ENCODE measurements around the gene KRT34. TPM values are rescaled to one million over a fixed set of nuclear protein-coding genes. Genes with fewer than 3 reads are reported as not detected.
"Not testable (repeated sequence)": the region's sequence is repeated elsewhere in the genome, so short reads cannot be mapped to it uniquely, and the experiment has no call there.

The KRT34 gene
- total RNA-seq (ENCODE audit: low replicate concordance) = not detected in 2 replicates

DNA sequence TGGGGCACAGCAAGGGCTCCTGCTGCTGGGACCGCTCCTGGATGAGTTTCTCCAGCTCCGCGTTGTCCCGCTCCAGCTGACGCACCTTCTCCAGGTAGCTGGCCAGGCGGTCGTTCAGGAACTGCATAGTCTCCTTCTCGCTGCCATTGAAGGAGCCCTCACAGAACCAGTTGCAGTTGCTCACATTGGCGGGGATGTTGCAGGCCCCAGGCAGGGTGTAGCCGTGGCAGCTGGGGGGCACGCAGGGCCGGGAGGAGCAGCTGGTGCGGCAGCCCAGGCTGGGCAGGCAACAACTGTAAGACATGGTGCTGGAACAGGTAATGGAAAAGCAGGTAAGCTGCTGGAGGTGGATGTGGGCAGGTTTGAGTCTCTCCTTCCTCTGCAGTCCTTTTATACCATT lies at the start of gene KRT34:
Gene KRT34 (minus strand): TSS at position 364 of the 400 bp plus-strand sequence. CDS start 60 bp downstream, at position 304.
- not testable (repeated sequence) for H4K20me1 ChIP-seq (ENCODE audit: low read depth); H3F3A ChIP-seq (ENCODE audit: low read depth); H3K79me2 ChIP-seq (ENCODE audit: low read depth); DNase-seq (ENCODE audit: low spot score); H3K9me3 ChIP-seq (ENCODE audit: low read depth); H3K4me2 ChIP-seq; H3K36me3 Mint-ChIP-seq; H3K4me1 ChIP-seq; H3K27ac ChIP-seq; H3K4me3 Mint-ChIP-seq; H3K27me3 Mint-ChIP-seq (ENCODE audit: insufficient read depth, low read depth); H2AFZ ChIP-seq (replicated peaks); H3K27ac Mint-ChIP-seq; H3K9me3 Mint-ChIP-seq; H3K4me1 Mint-ChIP-seq; H3K27me3 ChIP-seq; H3K36me3 ChIP-seq; H3K4me3 ChIP-seq; H3K9ac ChIP-seq

DNA sequence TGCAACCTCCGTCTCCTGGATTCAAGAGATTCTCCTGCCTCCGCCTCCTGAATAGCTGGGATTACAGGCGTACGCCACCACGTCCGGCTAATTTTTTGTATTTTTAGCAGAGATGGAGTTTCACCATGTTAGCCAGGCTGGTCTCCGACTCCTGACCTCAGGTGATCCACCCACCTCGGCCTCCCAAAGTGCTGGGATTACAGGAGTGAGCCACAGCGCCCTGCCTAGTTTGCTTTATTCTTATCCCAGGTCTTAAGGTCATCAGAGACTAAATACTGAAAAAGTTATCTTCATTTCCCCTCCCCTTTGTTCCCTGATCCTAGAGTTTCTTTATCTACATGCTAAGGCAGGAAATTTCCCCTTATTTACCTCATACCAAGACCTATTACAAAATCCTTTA lies 48.3 kb upstream of the KRT34 start:
- not testable (repeated sequence) for H3K36me3 ChIP-seq; H3K9me3 Mint-ChIP-seq; H3K27me3 Mint-ChIP-seq (ENCODE audit: insufficient read depth, low read depth); H3K79me2 ChIP-seq (ENCODE audit: low read depth); DNase-seq (ENCODE audit: low spot score); H3K4me1 ChIP-seq; H3K27ac ChIP-seq; H3K4me2 ChIP-seq; H3K27ac Mint-ChIP-seq; H3K27me3 ChIP-seq; H3K4me3 ChIP-seq; H2AFZ ChIP-seq (replicated peaks); H4K20me1 ChIP-seq (ENCODE audit: low read depth); H3K4me3 Mint-ChIP-seq; H3K9me3 ChIP-seq (ENCODE audit: low read depth); H3K36me3 Mint-ChIP-seq; H3K9ac ChIP-seq; H3F3A ChIP-seq (ENCODE audit: low read depth)
- H3K4me1 Mint-ChIP-seq = peaks cover 10% of the 10 kb centered on the region

DNA sequence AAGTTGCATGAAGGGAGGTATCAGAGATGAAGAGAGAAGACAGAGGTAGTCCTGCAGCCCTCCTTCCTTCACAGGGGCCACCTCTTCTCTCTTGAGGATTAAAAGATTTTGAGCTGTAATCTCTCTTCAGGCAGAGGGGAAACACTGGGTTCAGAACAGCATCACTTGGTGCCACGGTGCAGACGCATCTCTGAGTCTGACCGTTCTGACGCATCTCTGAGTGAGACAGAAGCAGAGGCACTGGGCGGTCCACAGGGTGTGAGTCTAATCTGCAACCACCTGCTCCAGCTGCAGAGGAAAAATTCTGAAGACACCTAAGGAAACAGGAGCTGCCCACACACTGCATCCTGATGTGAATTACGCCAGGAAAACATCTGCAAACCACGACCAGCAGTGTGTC lies 47.6 kb upstream of the KRT34 start:
- Mint-ChIP-seq H3K4me3 (no peak overlapping the region), H3K4me1 (peaks cover 10% of the 10 kb centered on the region), H3K9me3 (no peaks in the 10 kb centered on the region), H3K27ac (no peak overlapping the region), H3K36me3 (no peaks in the 10 kb centered on the region), H3K27me3 (ENCODE audit: insufficient read depth, low read depth) (peaks cover 3% of the 10 kb centered on the region)
- no peaks in the 10 kb centered on the region for H3K9me3 ChIP-seq (ENCODE audit: low read depth)
- no peak for DNase-seq (ENCODE audit: low spot score)
- peaks cover 4% of the 10 kb centered on the region for H3K4me1 ChIP-seq
- H3F3A ChIP-seq (ENCODE audit: low read depth) = no peaks in the 10 kb centered on the region
- H3K79me2 ChIP-seq (ENCODE audit: low read depth) = no peaks in the 10 kb centered on the region
- H4K20me1 ChIP-seq (ENCODE audit: low read depth) = no peaks in the 10 kb centered on the region
- H3K4me2 ChIP-seq = no peak overlapping the region
- no peaks in the 10 kb centered on the region for H3K27me3 ChIP-seq
- no peaks in the 10 kb centered on the region for H3K36me3 ChIP-seq
- TF ChIP-seq EZH2phosphoT487 (IDR thresholded peaks at IDR 0.05) = no peak
- no peak for TF ChIP-seq EZH2 (IDR thresholded peaks at IDR 0.05)
- TF ChIP-seq, protein P1, sequence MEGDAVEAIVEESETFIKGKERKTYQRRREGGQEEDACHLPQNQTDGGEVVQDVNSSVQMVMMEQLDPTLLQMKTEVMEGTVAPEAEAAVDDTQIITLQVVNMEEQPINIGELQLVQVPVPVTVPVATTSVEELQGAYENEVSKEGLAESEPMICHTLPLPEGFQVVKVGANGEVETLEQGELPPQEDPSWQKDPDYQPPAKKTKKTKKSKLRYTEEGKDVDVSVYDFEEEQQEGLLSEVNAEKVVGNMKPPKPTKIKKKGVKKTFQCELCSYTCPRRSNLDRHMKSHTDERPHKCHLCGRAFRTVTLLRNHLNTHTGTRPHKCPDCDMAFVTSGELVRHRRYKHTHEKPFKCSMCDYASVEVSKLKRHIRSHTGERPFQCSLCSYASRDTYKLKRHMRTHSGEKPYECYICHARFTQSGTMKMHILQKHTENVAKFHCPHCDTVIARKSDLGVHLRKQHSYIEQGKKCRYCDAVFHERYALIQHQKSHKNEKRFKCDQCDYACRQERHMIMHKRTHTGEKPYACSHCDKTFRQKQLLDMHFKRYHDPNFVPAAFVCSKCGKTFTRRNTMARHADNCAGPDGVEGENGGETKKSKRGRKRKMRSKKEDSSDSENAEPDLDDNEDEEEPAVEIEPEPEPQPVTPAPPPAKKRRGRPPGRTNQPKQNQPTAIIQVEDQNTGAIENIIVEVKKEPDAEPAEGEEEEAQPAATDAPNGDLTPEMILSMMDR (IDR thresholded peaks at IDR 0.05) = no peak
- H2AFZ ChIP-seq (replicated peaks) = no peak overlapping the region
- H3K9ac ChIP-seq = no peak overlapping the region
- no peak overlapping the region for H3K4me3 ChIP-seq
- H3K27ac ChIP-seq = no peak overlapping the region

DNA sequence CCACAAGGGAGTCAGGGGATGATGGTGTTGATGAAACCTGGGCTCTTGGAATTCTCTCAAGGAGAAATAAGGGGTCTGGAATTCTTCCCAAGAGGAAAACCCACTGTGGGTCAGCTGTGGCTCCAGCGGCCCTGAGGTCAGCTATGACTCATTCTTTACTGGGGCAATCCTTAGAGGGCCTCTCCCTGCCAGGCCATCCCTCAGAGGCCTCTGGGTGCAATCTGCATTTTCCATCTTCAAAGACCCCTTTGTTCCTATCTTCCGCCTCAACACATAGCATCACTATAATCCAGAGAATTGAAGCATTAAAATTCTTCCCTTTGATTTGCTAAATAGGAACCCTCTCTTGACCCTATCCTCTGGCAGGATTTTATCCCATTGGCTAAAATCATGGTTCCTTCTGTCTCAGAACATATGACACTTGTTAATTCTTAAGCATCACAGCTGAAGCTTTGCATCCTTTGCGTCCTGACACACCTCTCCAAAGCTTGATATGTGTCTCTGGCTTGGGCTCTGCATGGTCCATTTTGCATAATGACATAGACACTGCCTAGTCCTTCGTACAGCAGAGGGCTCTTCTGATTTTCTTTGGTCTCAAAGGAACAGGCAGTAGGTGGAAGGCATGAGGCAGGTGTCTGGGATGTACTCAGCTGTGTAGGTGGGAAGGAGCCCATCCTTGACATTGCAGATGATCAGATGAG lies 46.6 kb upstream of the KRT34 start:
- H3K27me3 ChIP-seq = no peaks in the 10 kb centered on the region
- no peak overlapping the region for H3K9ac ChIP-seq
- TF ChIP-seq, protein P1 (IDR thresholded peaks at IDR 0.05) = no peak
- TF ChIP-seq EZH2 (IDR thresholded peaks at IDR 0.05) (no peak), EZH2phosphoT487 (IDR thresholded peaks at IDR 0.05) (no peak)
- H2AFZ ChIP-seq (replicated peaks) = no peak overlapping the region
- H3K4me1 ChIP-seq = peaks cover 4% of the 10 kb centered on the region
- peak; percentile 16 for DNase-seq (ENCODE audit: low spot score)
- H3K4me3 ChIP-seq = no peak overlapping the region
- Mint-ChIP-seq H3K4me3 (no peak overlapping the region), H3K4me1 (peaks cover 10% of the 10 kb centered on the region), H3K27me3 (ENCODE audit: insufficient read depth, low read depth) (peaks cover 3% of the 10 kb centered on the region), H3K36me3 (no peaks in the 10 kb centered on the region), H3K9me3 (no peaks in the 10 kb centered on the region), H3K27ac (no peak overlapping the region)
- H3K27ac ChIP-seq = no peak overlapping the region
- no peaks in the 10 kb centered on the region for H4K20me1 ChIP-seq (ENCODE audit: low read depth)
- H3K36me3 ChIP-seq = no peaks in the 10 kb centered on the region
- no peak overlapping the region for H3K4me2 ChIP-seq
- no peaks in the 10 kb centered on the region for H3K79me2 ChIP-seq (ENCODE audit: low read depth)
- no peaks in the 10 kb centered on the region for H3K9me3 ChIP-seq (ENCODE audit: low read depth)
- no peaks in the 10 kb centered on the region for H3F3A ChIP-seq (ENCODE audit: low read depth)

Data from neural progenitor cell (in vitro differentiated cells).